ENCODE measurements around the gene DNAAF5.

DNAAF5 gene

DNA sequence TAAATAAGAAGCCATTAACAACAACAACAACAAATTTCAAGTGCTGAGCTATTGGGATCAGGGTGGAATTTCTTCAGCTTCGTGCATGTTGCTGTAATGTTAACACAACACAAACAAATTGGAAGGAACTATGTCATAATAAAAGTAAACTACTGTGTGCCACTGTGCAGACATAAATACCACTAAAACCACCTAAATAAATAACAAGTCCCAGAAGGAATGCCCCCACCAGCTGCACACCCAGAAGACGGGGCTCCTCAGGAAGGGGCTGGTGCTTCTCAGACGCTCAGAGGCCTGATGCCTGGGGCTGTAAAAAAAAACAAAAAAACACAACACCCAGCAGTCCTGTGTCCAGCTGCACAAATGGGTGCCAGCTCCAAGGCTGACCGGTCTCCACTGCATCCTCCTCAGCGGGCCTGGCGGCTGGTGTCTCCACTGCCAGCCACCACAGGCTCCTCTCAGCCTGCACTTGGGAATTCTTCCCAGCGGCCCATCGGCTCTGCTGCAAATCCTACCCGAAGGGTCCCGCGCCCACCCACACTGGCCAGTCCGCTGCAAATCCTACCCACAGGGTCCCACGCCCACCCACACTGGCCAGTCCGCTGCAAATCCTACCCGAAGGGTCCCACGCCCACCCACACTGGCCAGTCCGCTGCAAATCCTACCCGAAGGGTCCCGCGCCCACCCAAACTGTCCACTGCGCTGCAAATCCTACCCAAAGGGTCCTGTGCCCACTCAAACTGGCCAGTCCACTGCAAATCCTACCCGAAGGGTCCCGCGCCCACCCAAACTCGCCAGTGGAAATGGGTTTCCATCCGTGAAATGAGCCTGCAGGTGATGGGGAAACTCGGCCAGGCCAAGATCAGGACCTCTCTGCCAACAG, 35.8 kb upstream of the DNAAF5 start:
- H3K27me3 ChIP-seq (ENCODE audit: insufficient read depth, low read depth), result no peaks in the 10 kb centered on the region
- H4K20me1 ChIP-seq (ENCODE audit: insufficient read depth), result no peaks in the 10 kb centered on the region
- no peak overlapping the region for H2AFZ ChIP-seq (ENCODE audit: low read depth)
- no peaks in the 10 kb centered on the region for H3K4me1 ChIP-seq (ENCODE audit: low read depth, poor library complexity, severe bottlenecking)
- H3K4me3 ChIP-seq (IDR thresholded peaks at IDR 0.05; ENCODE audit: insufficient read depth, low read depth, low read length), result no peak overlapping the region
- no peaks in the 10 kb centered on the region for H3K79me2 ChIP-seq (ENCODE audit: insufficient read depth, low read depth)
- TF ChIP-seq, protein P1, sequence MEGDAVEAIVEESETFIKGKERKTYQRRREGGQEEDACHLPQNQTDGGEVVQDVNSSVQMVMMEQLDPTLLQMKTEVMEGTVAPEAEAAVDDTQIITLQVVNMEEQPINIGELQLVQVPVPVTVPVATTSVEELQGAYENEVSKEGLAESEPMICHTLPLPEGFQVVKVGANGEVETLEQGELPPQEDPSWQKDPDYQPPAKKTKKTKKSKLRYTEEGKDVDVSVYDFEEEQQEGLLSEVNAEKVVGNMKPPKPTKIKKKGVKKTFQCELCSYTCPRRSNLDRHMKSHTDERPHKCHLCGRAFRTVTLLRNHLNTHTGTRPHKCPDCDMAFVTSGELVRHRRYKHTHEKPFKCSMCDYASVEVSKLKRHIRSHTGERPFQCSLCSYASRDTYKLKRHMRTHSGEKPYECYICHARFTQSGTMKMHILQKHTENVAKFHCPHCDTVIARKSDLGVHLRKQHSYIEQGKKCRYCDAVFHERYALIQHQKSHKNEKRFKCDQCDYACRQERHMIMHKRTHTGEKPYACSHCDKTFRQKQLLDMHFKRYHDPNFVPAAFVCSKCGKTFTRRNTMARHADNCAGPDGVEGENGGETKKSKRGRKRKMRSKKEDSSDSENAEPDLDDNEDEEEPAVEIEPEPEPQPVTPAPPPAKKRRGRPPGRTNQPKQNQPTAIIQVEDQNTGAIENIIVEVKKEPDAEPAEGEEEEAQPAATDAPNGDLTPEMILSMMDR (conservative IDR thresholded peaks at IDR 0.05; ENCODE audit: low read depth, low read length), result no peak
- no peak overlapping the region for H3K27ac ChIP-seq
- no peak overlapping the region for H3K4me2 ChIP-seq
- H3K9ac ChIP-seq, result no peak overlapping the region
- no peaks in the 10 kb centered on the region for H3K36me3 ChIP-seq (ENCODE audit: insufficient read depth)

DNA sequence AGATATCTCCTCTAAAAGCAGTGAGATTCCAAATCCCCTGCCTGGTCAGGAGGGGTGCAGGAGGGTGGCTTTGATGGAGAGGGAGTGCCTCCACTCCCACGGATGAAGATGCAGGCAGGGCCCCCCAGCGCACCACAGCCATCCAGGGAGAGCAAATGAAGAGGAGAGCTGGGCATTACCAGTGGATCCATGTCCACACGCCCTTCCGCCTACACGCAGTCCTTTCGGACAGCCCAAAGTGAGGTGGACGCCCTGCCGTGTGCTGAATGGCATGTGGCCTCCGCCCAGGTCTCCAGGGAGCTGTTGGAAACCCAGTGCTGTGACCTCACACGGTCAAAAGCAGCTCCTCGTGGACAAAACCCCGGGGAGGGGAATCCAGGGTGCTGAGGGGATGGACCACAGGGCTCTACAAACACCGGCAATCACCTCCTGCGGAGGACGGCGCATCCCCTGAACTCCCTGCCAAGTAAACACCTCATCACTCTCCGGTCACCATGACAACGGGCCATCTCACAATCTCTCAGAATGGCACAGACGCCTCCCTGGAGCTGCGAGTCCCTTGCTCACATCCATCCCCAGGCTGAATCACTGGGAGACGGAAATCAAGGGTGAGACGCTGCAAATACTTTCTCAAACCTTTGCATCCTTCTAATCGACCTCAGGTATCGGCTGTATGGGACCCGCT, 35.0 kb upstream of the DNAAF5 start:
- H4K20me1 ChIP-seq (ENCODE audit: insufficient read depth), result no peaks in the 10 kb centered on the region
- H3K27me3 ChIP-seq (ENCODE audit: insufficient read depth, low read depth), result no peaks in the 10 kb centered on the region
- TF ChIP-seq, protein P1 (conservative IDR thresholded peaks at IDR 0.05; ENCODE audit: low read depth, low read length), result no peak
- no peak overlapping the region for H3K27ac ChIP-seq
- H3K36me3 ChIP-seq (ENCODE audit: insufficient read depth), result no peaks in the 10 kb centered on the region
- H3K4me2 ChIP-seq, result no peak overlapping the region
- H3K79me2 ChIP-seq (ENCODE audit: insufficient read depth, low read depth), result no peaks in the 10 kb centered on the region
- H3K4me1 ChIP-seq (ENCODE audit: low read depth, poor library complexity, severe bottlenecking), result no peaks in the 10 kb centered on the region
- no peak overlapping the region for H3K9ac ChIP-seq
- no peak overlapping the region for H3K4me3 ChIP-seq (IDR thresholded peaks at IDR 0.05; ENCODE audit: insufficient read depth, low read depth, low read length)
- H2AFZ ChIP-seq (ENCODE audit: low read depth), result no peak overlapping the region

DNA sequence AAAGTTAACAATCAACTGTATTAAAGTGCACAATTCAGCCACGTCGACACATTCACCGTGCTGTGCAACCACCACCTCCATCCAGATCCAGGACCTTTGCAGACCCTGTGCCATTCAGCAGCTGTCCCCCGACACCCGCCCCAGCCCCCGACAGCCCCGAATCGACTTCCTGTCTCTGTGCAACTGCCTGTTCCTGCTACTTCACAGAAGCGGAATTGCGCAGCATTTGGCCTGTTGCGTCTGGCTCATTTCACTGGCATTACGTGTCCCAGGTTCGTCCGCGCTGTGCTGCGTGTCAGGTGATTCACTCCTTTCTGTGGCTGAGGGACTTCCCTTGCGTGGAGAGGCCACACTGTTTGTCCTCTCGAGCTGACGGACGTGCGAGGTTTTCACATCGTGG, 33.2 kb upstream of the DNAAF5 start:
- H3K27me3 ChIP-seq (ENCODE audit: insufficient read depth, low read depth), result no peaks in the 10 kb centered on the region

DNA sequence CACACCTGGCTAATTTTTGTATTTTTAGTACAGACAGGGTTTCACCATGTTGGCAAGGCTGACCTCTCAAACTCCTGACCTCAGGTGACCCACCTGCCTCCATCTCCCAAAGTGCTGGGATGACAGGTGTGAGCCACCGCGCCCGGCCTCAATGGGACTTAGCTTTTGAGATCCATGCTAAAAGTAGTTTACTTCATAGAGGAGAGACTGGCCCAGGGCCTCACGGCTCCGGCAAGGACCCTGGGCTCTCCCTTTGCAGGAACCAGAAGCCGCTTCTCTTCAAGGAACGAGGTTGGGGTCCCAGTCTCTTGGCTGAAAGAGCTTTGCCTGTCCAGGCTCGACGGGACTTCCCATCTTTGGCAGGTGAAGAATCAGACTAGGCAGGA, 30.1 kb upstream of the DNAAF5 start:
- no peaks in the 10 kb centered on the region for H4K20me1 ChIP-seq (ENCODE audit: insufficient read depth)
- H3K27me3 ChIP-seq (ENCODE audit: insufficient read depth, low read depth), result no peaks in the 10 kb centered on the region
- no peak overlapping the region for H3K9ac ChIP-seq
- no peak overlapping the region for H2AFZ ChIP-seq (ENCODE audit: low read depth)
- H3K4me2 ChIP-seq, result no peak overlapping the region
- no peak overlapping the region for H3K4me3 ChIP-seq (IDR thresholded peaks at IDR 0.05; ENCODE audit: insufficient read depth, low read depth, low read length)
- no peaks in the 10 kb centered on the region for H3K36me3 ChIP-seq (ENCODE audit: insufficient read depth)
- TF ChIP-seq, protein P1 (conservative IDR thresholded peaks at IDR 0.05; ENCODE audit: low read depth, low read length), result no peak
- no peaks in the 10 kb centered on the region for H3K79me2 ChIP-seq (ENCODE audit: insufficient read depth, low read depth)
- no peak overlapping the region for H3K27ac ChIP-seq
- H3K4me1 ChIP-seq (ENCODE audit: low read depth, poor library complexity, severe bottlenecking), result no peaks in the 10 kb centered on the region

More for the DNA sequence above, 33.2 kb upstream of the DNAAF5 start:
- Histone ChIP-seq H3K27ac (no peak overlapping the region), H3K9ac (no peak overlapping the region), H3K36me3 (ENCODE audit: insufficient read depth) (no peaks in the 10 kb centered on the region), H3K4me1 (ENCODE audit: low read depth, poor library complexity, severe bottlenecking) (no peaks in the 10 kb centered on the region), H3K79me2 (ENCODE audit: insufficient read depth, low read depth) (no peaks in the 10 kb centered on the region), H3K4me3 (IDR thresholded peaks at IDR 0.05; ENCODE audit: insufficient read depth, low read depth, low read length) (no peak overlapping the region), H3K4me2 (no peak overlapping the region), H4K20me1 (ENCODE audit: insufficient read depth) (no peaks in the 10 kb centered on the region), H2AFZ (ENCODE audit: low read depth) (no peak overlapping the region)
- TF ChIP-seq, protein P1 (conservative IDR thresholded peaks at IDR 0.05; ENCODE audit: low read depth, low read length), result no peak
